ENCODE data around the gene C10orf71.

The C10orf71 gene

GRCh38 chr10:49273082-49273465 is 25.9 kb upstream of the C10orf71 start:
- no peaks in the 10 kb centered on the region for H3K36me3 ChIP-seq (ENCODE audit: control insufficient read depth in 2 of 2, insufficient read depth in 1 of 2, low read length in 2 of 2)
- no peak overlapping the region for H3K4me3 ChIP-seq (ENCODE audit: low read depth, low read length)
- no peak overlapping the region for H3K27ac ChIP-seq (ENCODE audit: extremely low read depth, low read depth, low read length)
- POLR2A ChIA-PET, result no interaction called here
- H3K9me3 ChIP-seq (ENCODE audit: control insufficient read depth, insufficient read depth, low read depth, low read length), result no peaks in the 10 kb centered on the region
- no peak for TF ChIP-seq HOXC10 (CRISPR knock-in tag; IDR thresholded peaks at IDR 0.05)
- TF ChIP-seq ZNF394 (tag by site-specific recombination; IDR thresholded peaks at IDR 0.05; ENCODE audit: borderline replicate concordance), result no peak
- H3K4me1 ChIP-seq (ENCODE audit: control insufficient read depth, insufficient read depth, low read length), result no peaks in the 10 kb centered on the region
- CTCF ChIA-PET, result no interaction called here

DNA sequence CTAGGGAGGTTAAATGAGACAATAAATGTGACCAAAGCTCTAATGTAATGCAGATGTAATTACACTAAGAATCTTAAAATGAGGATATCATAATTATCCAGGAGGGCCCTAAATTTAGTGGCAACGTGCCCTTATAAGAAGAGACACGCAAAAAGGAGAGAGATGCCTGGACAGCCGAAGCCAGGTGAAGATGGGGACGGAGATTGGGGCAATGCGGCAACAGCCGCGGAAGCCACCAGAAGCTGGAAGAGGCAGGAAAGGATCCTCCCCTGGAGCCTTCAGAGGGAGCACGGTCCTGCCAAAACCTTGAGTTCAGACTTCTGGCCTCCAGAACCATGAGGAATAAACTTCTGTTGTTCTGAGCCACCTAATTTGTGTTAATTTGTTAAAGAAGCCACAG is 25.3 kb upstream of the C10orf71 start:
- no peaks in the 10 kb centered on the region for H3K36me3 ChIP-seq (ENCODE audit: control insufficient read depth in 2 of 2, insufficient read depth in 1 of 2, low read length in 2 of 2)
- ChIA-PET CTCF (no interaction called here), POLR2A (no interaction called here)
- H3K27ac ChIP-seq (ENCODE audit: extremely low read depth, low read depth, low read length), result no peak overlapping the region
- H3K4me1 ChIP-seq (ENCODE audit: control insufficient read depth, insufficient read depth, low read length), result no peaks in the 10 kb centered on the region
- TF ChIP-seq SALL2 (tag by site-specific recombination; IDR thresholded peaks at IDR 0.05; ENCODE audit: borderline replicate concordance), result no peak
- no peak for TF ChIP-seq ZBTB44 (tag by site-specific recombination; IDR thresholded peaks at IDR 0.05)
- TF ChIP-seq ZNF510 (tag by site-specific recombination; IDR thresholded peaks at IDR 0.05; ENCODE audit: insufficient replicate concordance), result no peak
- TF ChIP-seq, protein P1, sequence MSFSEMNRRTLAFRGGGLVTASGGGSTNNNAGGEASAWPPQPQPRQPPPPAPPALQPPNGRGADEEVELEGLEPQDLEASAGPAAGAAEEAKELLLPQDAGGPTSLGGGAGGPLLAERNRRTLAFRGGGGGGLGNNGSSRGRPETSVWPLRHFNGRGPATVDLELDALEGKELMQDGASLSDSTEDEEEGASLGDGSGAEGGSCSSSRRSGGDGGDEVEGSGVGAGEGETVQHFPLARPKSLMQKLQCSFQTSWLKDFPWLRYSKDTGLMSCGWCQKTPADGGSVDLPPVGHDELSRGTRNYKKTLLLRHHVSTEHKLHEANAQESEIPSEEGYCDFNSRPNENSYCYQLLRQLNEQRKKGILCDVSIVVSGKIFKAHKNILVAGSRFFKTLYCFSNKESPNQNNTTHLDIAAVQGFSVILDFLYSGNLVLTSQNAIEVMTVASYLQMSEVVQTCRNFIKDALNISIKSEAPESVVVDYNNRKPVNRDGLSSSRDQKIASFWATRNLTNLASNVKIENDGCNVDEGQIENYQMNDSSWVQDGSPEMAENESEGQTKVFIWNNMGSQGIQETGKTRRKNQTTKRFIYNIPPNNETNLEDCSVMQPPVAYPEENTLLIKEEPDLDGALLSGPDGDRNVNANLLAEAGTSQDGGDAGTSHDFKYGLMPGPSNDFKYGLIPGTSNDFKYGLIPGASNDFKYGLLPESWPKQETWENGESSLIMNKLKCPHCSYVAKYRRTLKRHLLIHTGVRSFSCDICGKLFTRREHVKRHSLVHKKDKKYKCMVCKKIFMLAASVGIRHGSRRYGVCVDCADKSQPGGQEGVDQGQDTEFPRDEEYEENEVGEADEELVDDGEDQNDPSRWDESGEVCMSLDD (tag by site-specific recombination; IDR thresholded peaks at IDR 0.05), result no peak
- TF ChIP-seq GLIS1 (tag by site-specific recombination; IDR thresholded peaks at IDR 0.05), result no peak
- no peak for TF ChIP-seq ZNF776 (tag by site-specific recombination; IDR thresholded peaks at IDR 0.05; ENCODE audit: borderline replicate concordance)
- no peak overlapping the region for H3K4me3 ChIP-seq (ENCODE audit: low read depth, low read length)
- H3K9me3 ChIP-seq (ENCODE audit: control insufficient read depth, insufficient read depth, low read depth, low read length), result no peaks in the 10 kb centered on the region

- Histone ChIP-seq H3K4me3 (ENCODE audit: low read depth, low read length) (no peak overlapping the region), H3K27ac (ENCODE audit: extremely low read depth, low read depth, low read length) (no peak overlapping the region), H3K9me3 (ENCODE audit: control insufficient read depth, insufficient read depth, low read depth, low read length) (no peaks in the 10 kb centered on the region), H3K4me1 (ENCODE audit: control insufficient read depth, insufficient read depth, low read length) (no peaks in the 10 kb centered on the region), H3K36me3 (ENCODE audit: control insufficient read depth in 2 of 2, insufficient read depth in 1 of 2, low read length in 2 of 2) (no peaks in the 10 kb centered on the region)
- POLR2A ChIA-PET, result no interaction called here
- CTCF ChIA-PET, result interaction anchor here (0.5 kb wide), 1 partner anchor 93 kb away, joined by 3 read pairs; no protein-coding TSS in a partner anchor
- TF ChIP-seq WT1 (tag by site-specific recombination; IDR thresholded peaks at IDR 0.05) (no peak), ELK4 (IDR thresholded peaks at IDR 0.05; ENCODE audit: borderline replicate concordance, low read depth, low read length) (no peak), YY2 (tag by site-specific recombination; IDR thresholded peaks at IDR 0.05) (no peak), ZNF324 (tag by site-specific recombination; IDR thresholded peaks at IDR 0.05) (no peak)
Observed at GRCh38 chr10:49274886-49275285, 24.1 kb upstream of the C10orf71 start.

GRCh38 chr10:49275896-49276295 is 23.1 kb upstream of the C10orf71 start:
- Histone ChIP-seq H3K36me3 (ENCODE audit: control insufficient read depth in 2 of 2, insufficient read depth in 1 of 2, low read length in 2 of 2) (no peaks in the 10 kb centered on the region), H3K27ac (ENCODE audit: extremely low read depth, low read depth, low read length) (no peak overlapping the region), H3K4me3 (ENCODE audit: low read depth, low read length) (no peak overlapping the region), H3K4me1 (ENCODE audit: control insufficient read depth, insufficient read depth, low read length) (no peaks in the 10 kb centered on the region), H3K9me3 (ENCODE audit: control insufficient read depth, insufficient read depth, low read depth, low read length) (no peaks in the 10 kb centered on the region)
- CTCF ChIA-PET, result interaction anchor here (0.6 kb wide), 1 partner anchor 264 kb away, joined by 3 read pairs; no protein-coding TSS in a partner anchor
- TF ChIP-seq ZBTB49 (tag by site-specific recombination; IDR thresholded peaks at IDR 0.05; ENCODE audit: low read depth) (no peak), ZNF776 (tag by site-specific recombination; IDR thresholded peaks at IDR 0.05; ENCODE audit: borderline replicate concordance) (no peak), ZNF394 (tag by site-specific recombination; IDR thresholded peaks at IDR 0.05; ENCODE audit: borderline replicate concordance) (no peak), ZNF248 (tag by site-specific recombination; IDR thresholded peaks at IDR 0.05) (no peak), ZNF335 (tag by site-specific recombination; conservative IDR thresholded peaks at IDR 0.05) (no peak), PRDM4 (tag by site-specific recombination; IDR thresholded peaks at IDR 0.05) (no peak), TRIM28 (IDR thresholded peaks at IDR 0.05; ENCODE audit: borderline replicate concordance, low read length) (no peak)
- POLR2A ChIA-PET, result interaction anchor here (0.6 kb wide), 1 partner anchor 10 kb away, joined by 4 read pairs; no protein-coding TSS in a partner anchor
